Measurements from ENCODE around the gene IKZF1. TPM values are rescaled to one million over a fixed set of nuclear protein-coding genes. Genes with fewer than 3 reads are reported as not detected.

IKZF1 gene
- total and polyA plus RNA-seq, 2 donors (not counting 1 experiment from before 2014, with no cell fraction given), result 0.01 TPM; not detected in 1

- Histone ChIP-seq H3K27ac (ENCODE audit: insufficient read depth, low read length) (no peak overlapping the region), H2AFZ (ENCODE audit: low read length) (no peak overlapping the region), H3K9ac (ENCODE audit: insufficient read depth, low read length) (no peak overlapping the region), H3K4me2 (ENCODE audit: extremely low read depth, insufficient read depth, low read length) (no peak overlapping the region), H3K4me1 (ENCODE audit: control insufficient read depth, extremely low read depth, insufficient read depth, low read length) (no peaks in the 10 kb centered on the region), H3K27me3 (ENCODE audit: control insufficient read depth, insufficient read depth, low read length) (no peaks in the 10 kb centered on the region), H3K9me3 (ENCODE audit: control insufficient read depth, insufficient read depth, low read depth, low read length) (no peaks in the 10 kb centered on the region), H3K36me3 (ENCODE audit: control insufficient read depth, insufficient read depth, low read length) (no peaks in the 10 kb centered on the region), H3K79me2 (ENCODE audit: control insufficient read depth, insufficient read depth, low read length) (no peaks in the 10 kb centered on the region), H3K4me3 (replicated peaks in 1 of 4; ENCODE audit: control extremely low read depth in 1 of 4, insufficient read depth in 1 of 4, low read depth in 3 of 4, low read length in 4 of 4) (no peak overlapping the region), H4K20me1 (ENCODE audit: control insufficient read depth, extremely low read depth, insufficient read depth, low read length) (no peaks in the 10 kb centered on the region)
- no peak for TF ChIP-seq CTCF (conservative IDR thresholded peaks at IDR 0.05 in 1 of 2, IDR thresholded peaks at IDR 0.05 in 1 of 2; ENCODE audit: low read depth in 1 of 2, low read length in 2 of 2)
- TF ChIP-seq EZH2 (IDR thresholded peaks at IDR 0.05; ENCODE audit: low read length, missing control alignments), result no peak
- DNase-seq (ENCODE audit: low read depth in 2 of 2), result no peak
Observed at GRCh38 chr7:50262916-50263690, 41.4 kb upstream of the IKZF1 start.

- Histone ChIP-seq H3K4me2 (ENCODE audit: extremely low read depth, insufficient read depth, low read length) (no peak overlapping the region), H3K27me3 (ENCODE audit: control insufficient read depth, insufficient read depth, low read length) (no peaks in the 10 kb centered on the region), H3K4me1 (ENCODE audit: control insufficient read depth, extremely low read depth, insufficient read depth, low read length) (no peaks in the 10 kb centered on the region), H3K79me2 (ENCODE audit: control insufficient read depth, insufficient read depth, low read length) (no peaks in the 10 kb centered on the region), H4K20me1 (ENCODE audit: control insufficient read depth, extremely low read depth, insufficient read depth, low read length) (no peaks in the 10 kb centered on the region), H3K9ac (ENCODE audit: insufficient read depth, low read length) (no peak overlapping the region), H3K9me3 (ENCODE audit: control insufficient read depth, insufficient read depth, low read depth, low read length) (no peaks in the 10 kb centered on the region), H3K4me3 (replicated peaks in 1 of 4; ENCODE audit: control extremely low read depth in 1 of 4, insufficient read depth in 1 of 4, low read depth in 3 of 4, low read length in 4 of 4) (no peak overlapping the region), H3K27ac (ENCODE audit: insufficient read depth, low read length) (no peak overlapping the region), H2AFZ (ENCODE audit: low read length) (no peak overlapping the region), H3K36me3 (ENCODE audit: control insufficient read depth, insufficient read depth, low read length) (no peaks in the 10 kb centered on the region)
- DNase-seq (ENCODE audit: low read depth in 2 of 2), result no peak
- TF ChIP-seq CTCF (conservative IDR thresholded peaks at IDR 0.05 in 1 of 2, IDR thresholded peaks at IDR 0.05 in 1 of 2; ENCODE audit: low read depth in 1 of 2, low read length in 2 of 2) (no peak), EZH2 (IDR thresholded peaks at IDR 0.05; ENCODE audit: low read length, missing control alignments) (no peak)
Observed at GRCh38 chr7:50264908-50265307, 39.6 kb upstream of the IKZF1 start.

- no peaks in the 10 kb centered on the region for H3K9me3 ChIP-seq (ENCODE audit: control insufficient read depth, insufficient read depth, low read depth, low read length)
- no peak for DNase-seq (ENCODE audit: low read depth in 2 of 2)
Observed at GRCh38 chr7:50265968-50266634, 38.4 kb upstream of the IKZF1 start.

More at GRCh38 chr7:50265968-50266634, 38.4 kb upstream of the IKZF1 start:
- TF ChIP-seq EZH2 (IDR thresholded peaks at IDR 0.05; ENCODE audit: low read length, missing control alignments), result no peak
- no peak for TF ChIP-seq CTCF (conservative IDR thresholded peaks at IDR 0.05 in 1 of 2, IDR thresholded peaks at IDR 0.05 in 1 of 2; ENCODE audit: low read depth in 1 of 2, low read length in 2 of 2)
- Histone ChIP-seq H3K9ac (ENCODE audit: insufficient read depth, low read length) (no peak overlapping the region), H2AFZ (ENCODE audit: low read length) (no peak overlapping the region), H4K20me1 (ENCODE audit: control insufficient read depth, extremely low read depth, insufficient read depth, low read length) (no peaks in the 10 kb centered on the region), H3K36me3 (ENCODE audit: control insufficient read depth, insufficient read depth, low read length) (no peaks in the 10 kb centered on the region), H3K4me3 (replicated peaks in 1 of 4; ENCODE audit: control extremely low read depth in 1 of 4, insufficient read depth in 1 of 4, low read depth in 3 of 4, low read length in 4 of 4) (no peak overlapping the region), H3K79me2 (ENCODE audit: control insufficient read depth, insufficient read depth, low read length) (no peaks in the 10 kb centered on the region), H3K4me1 (ENCODE audit: control insufficient read depth, extremely low read depth, insufficient read depth, low read length) (no peaks in the 10 kb centered on the region), H3K27ac (ENCODE audit: insufficient read depth, low read length) (no peak overlapping the region), H3K27me3 (ENCODE audit: control insufficient read depth, insufficient read depth, low read length) (no peaks in the 10 kb centered on the region), H3K4me2 (ENCODE audit: extremely low read depth, insufficient read depth, low read length) (no peak overlapping the region)
